Adrenal gland (tissue), 12 donors: ENCODE data around the gene RASSF7. TPM values are rescaled to one million over a fixed set of nuclear protein-coding genes. Genes with fewer than 3 reads are reported as not detected.

Experiments used
- DNase-seq, 7 donors: peaks; one replicate each; pipeline ENCODE4 v3.0.0-alpha.2; 2019 to 2020
- H3K27ac ChIP-seq, 5 donors: fragments of 200-600 bp; sonication (generic) in 4 of 5; 1 replicate in 3 of 5; 2 replicates in 2 of 5; pipeline versions ENCODE4 v1.5.1 to v1.8.0; 2016 to 2020; ENCODE audit warnings: mild to moderate bottlenecking in 1 of 5
- H3K27me3 ChIP-seq: fragments of 200-600 bp; 2 replicates; pipeline ENCODE4 v1.8.0; 2021
- H3K36me3 ChIP-seq, 2 donors: fragments of 200-600 bp; replicated peaks in 1 of 2; 1 replicate in 1 of 2; 2 replicates in 1 of 2; pipeline versions ENCODE4 v1.5.1 to v1.8.0; 2018 to 2022
- H3K4me1 ChIP-seq, 2 donors: fragments of 200-600 bp; replicated peaks in 1 of 2; 1 replicate in 1 of 2; 2 replicates in 1 of 2; pipeline versions ENCODE4 v1.5.1 to v1.8.0; 2018 to 2021
- H3K4me3 ChIP-seq, 4 donors: fragments of 200-600 bp; sonication (generic) in 3 of 4; one replicate each; pipeline ENCODE4 v1.5.1; 2016 to 2018
- H3K9me3 ChIP-seq, 3 donors: fragments of 200-600 bp; sonication (generic) in 1 of 3; replicated peaks in 1 of 3; 1 replicate in 2 of 3; 2 replicates in 1 of 3; pipeline versions ENCODE4 v1.5.1 to v1.8.0; 2016 to 2021
- POLR2A ChIP-seq, 2 donors: fragments of 450-650 bp; IDR thresholded peaks; one replicate each; pipeline ENCODE4 v1.6.1; 2017; ENCODE audit warnings: antibody characterized with exemption in 2 of 2, mild to moderate bottlenecking in 2 of 2, moderate library complexity in 1 of 2
- WGBS, 4 donors: extraction: QIAGEN DNeasy Blood & Tissue Kit in 2 of 4; methylation state at CpG; one replicate each; pipeline versions ENCODE4 v1.1.5 to v1.1.7; 2013 to 2017; 5-methylcytosine and 5-hydroxymethylcytosine counted together
- intact Hi-C, 2 donors: fragments of 100-400 bp; cut with DNase I; formaldehyde crosslinking; loops; one replicate each; pipeline versions ENCODE4 v1.14.1 to v1.15.0; 2022 to 2023
- polyA plus RNA-seq, 3 donors: library from polyadenylated mRNA; stranded (reverse); fragments of 200-250 nt in 2 of 3; fragments of 350-450 nt in 1 of 3; fragmentation: Illumina TruSeq in 1 of 3; extraction: RNeasy Lipid Tissue Mini Kit (QIAGEN cat#74804) in 1 of 3; gene quantifications; one replicate each; pipeline ENCODE4 v1.2.3, GENCODE V29; 2013 to 2014
- total RNA-seq, 9 donors: library from RNA; depleted of rRNA in 4 of 9; stranded (reverse); fragments of >200 nt in 4 of 9; fragments of 120-200 nt in 1 of 9; fragmentation: NEBNext Ultra II Directional in 1 of 9; extraction: Animal tissue kit (Norgen Biotek cat#: 25700) in 1 of 9; gene quantifications; one replicate each; pipeline versions ENCODE4 v1.1.0 to v1.2.4, GENCODE V29; 2013 to 2023
- TF ChIP-seq, protein P1 (sequence below), 6 experiments: fragments of 450-650 bp in 4 of 6; fragments of 200-600 bp in 2 of 6; sonication (generic) in 1 of 6; IDR thresholded peaks; 1 replicate in 5 of 6; 2 replicates in 1 of 6; pipeline versions ENCODE4 v1.5.1 to v1.8.0; 2016 to 2021; ENCODE audit warnings: antibody characterized with exemption in 6 of 6, mild to moderate bottlenecking in 2 of 6, moderate library complexity in 1 of 6
- donor health status: healthy with polysubstance abuse.
- donor health status: Bipolar disorder and iron deficiency.
- donor health status: DM: yes; HTN: yes; CAD: no.
- donor health status: DM: no; HTN: no; CAD: no.
- donor health status: DM: no; HTN: no; CAD: no.
- donor health status: DM: yes; HTN: yes; CAD: no.

The RASSF7 gene
- total and polyA plus RNA-seq, 12 donors: 0.33 to 19.9 (median 7.8) TPM

GRCh38 chr11:601573-602245, 40.9 kb downstream of the RASSF7 start:
- Histone ChIP-seq H3K27ac (no peak overlapping the region), H3K27me3 (no peaks in the 10 kb centered on the region), H3K9me3 (no peaks in the 10 kb centered on the region), H3K36me3 (peaks cover 0 to 97% of the 10 kb centered on the region in 2 donors), H3K4me1 (no peaks in the 10 kb centered on the region), H3K4me3 (no peak overlapping the region)
- WGBS, 4 donors: 91 to 96% (median 92%) methylated on average over 19 to 23 of the region's 23 CpGs
- DNase-seq: no peak
- TF ChIP-seq, protein P1, sequence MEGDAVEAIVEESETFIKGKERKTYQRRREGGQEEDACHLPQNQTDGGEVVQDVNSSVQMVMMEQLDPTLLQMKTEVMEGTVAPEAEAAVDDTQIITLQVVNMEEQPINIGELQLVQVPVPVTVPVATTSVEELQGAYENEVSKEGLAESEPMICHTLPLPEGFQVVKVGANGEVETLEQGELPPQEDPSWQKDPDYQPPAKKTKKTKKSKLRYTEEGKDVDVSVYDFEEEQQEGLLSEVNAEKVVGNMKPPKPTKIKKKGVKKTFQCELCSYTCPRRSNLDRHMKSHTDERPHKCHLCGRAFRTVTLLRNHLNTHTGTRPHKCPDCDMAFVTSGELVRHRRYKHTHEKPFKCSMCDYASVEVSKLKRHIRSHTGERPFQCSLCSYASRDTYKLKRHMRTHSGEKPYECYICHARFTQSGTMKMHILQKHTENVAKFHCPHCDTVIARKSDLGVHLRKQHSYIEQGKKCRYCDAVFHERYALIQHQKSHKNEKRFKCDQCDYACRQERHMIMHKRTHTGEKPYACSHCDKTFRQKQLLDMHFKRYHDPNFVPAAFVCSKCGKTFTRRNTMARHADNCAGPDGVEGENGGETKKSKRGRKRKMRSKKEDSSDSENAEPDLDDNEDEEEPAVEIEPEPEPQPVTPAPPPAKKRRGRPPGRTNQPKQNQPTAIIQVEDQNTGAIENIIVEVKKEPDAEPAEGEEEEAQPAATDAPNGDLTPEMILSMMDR (IDR thresholded peaks at IDR 0.05): no peak
- no peak for TF ChIP-seq POLR2A (IDR thresholded peaks at IDR 0.05)
- intact Hi-C loops: no loop called here

DNA sequence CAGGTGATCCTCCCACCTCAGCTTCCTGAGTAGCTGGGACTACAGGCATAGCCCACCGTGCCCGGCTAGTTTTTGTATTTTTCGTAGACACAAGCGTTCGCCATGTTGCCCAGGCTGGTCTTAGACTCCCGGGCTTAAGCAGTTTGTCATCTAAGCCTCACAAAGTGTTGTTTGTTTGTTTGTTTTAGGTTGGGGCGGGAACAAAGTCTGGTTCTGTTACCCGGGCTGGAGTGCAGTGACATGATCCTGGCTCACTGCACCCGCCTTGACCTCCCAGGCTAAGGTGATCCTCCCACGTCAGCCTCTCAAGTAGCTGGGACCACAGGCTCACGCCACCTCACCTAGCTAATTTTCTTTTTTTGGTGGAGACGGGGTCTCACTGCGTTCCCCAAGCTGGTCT, 42.4 kb downstream of the RASSF7 start:
- Histone ChIP-seq H3K27me3 (no peaks in the 10 kb centered on the region), H3K4me1 (peaks cover 0 to 4% of the 10 kb centered on the region in 2 donors), H3K4me3 (no peak overlapping the region), H3K36me3 (peaks cover 0 to 97% of the 10 kb centered on the region in 2 donors), H3K27ac (no peak overlapping the region), H3K9me3 (no peaks in the 10 kb centered on the region)
- 87 to 90% (median 89%) methylated on average over 13 of the region's 13 CpGs for WGBS, 4 donors
- no peak for DNase-seq
- TF ChIP-seq, protein P1 (IDR thresholded peaks at IDR 0.05): no peak
- TF ChIP-seq POLR2A (IDR thresholded peaks at IDR 0.05): no peak
- intact Hi-C loops: no loop called here

- Histone ChIP-seq H3K9me3 (no peaks in the 10 kb centered on the region), H3K4me3 (no peak overlapping the region), H3K27ac (peak overlapping the region in 2 of 5 donors; percentile 8 to 57), H3K4me1 (peaks cover 0 to 10% of the 10 kb centered on the region in 2 donors), H3K36me3 (peaks cover 0 to 98% of the 10 kb centered on the region in 2 donors), H3K27me3 (no peaks in the 10 kb centered on the region)
- intact Hi-C loops: no loop called here
- no peak for TF ChIP-seq POLR2A (IDR thresholded peaks at IDR 0.05)
- TF ChIP-seq, protein P1 (IDR thresholded peaks at IDR 0.05): no peak
- no peak for DNase-seq
- WGBS, 4 donors: 87 to 100% (median 92%) methylated on average over 10 to 33 of the region's 33 CpGs
Observed at GRCh38 chr11:605286-606129, 44.7 kb downstream of the RASSF7 start.

- peak; percentile 62 to 94 (median 71) for DNase-seq
- WGBS, 4 donors: 56 to 80% (median 68%) methylated on average over 1 to 19 of the region's 19 CpGs
- Histone ChIP-seq H3K9me3 (no peaks in the 10 kb centered on the region), H3K4me1 (peaks cover 0 to 10% of the 10 kb centered on the region in 2 donors), H3K36me3 (peaks cover 0 to 98% of the 10 kb centered on the region in 2 donors), H3K4me3 (no peak overlapping the region), H3K27ac (peak overlapping the region in 2 of 5 donors; percentile 8 to 57), H3K27me3 (no peaks in the 10 kb centered on the region)
- intact Hi-C loops: no loop called here
- TF ChIP-seq POLR2A (IDR thresholded peaks at IDR 0.05): no peak
- TF ChIP-seq, protein P1 (IDR thresholded peaks at IDR 0.05): no peak
Observed at GRCh38 chr11:606245-606644, 45.5 kb downstream of the RASSF7 start.
